K562 (cell line): ENCODE measurements around the gene BANK1. TPM values are rescaled to one million over a fixed set of nuclear protein-coding genes. Genes with fewer than 3 reads are reported as not detected.

ENCODE experiments used
- ATAC-seq: fragments of 200-7000 bp; cut with Tn5 transposase; 3 replicates; pipeline ENCODE4 v1.9.1; 2020; ENCODE audit warnings: moderate library complexity
- BruUV-seq: library from RNA; stranded (reverse); fragments of 400-500 nt; replicated peaks from 2 replicates; lab custom pipeline; 2021; lab: Mats Ljungman, UMichigan
- CTCF ChIA-PET: fragments of 300-600 bp; formaldehyde crosslinking; extraction: SDS; loops from one replicate; lab custom pipeline; 2021; ENCODE audit warnings: low intra/inter-chr PET ratio; lab: Yijun Ruan, JAX
- POLR2A ChIA-PET: fragments of 300-600, 350-650 bp; sonication (Branson Sonifier 250); formaldehyde crosslinking; extraction: SDS; loops from one replicate; lab custom pipeline; 2021; ENCODE audit warnings: antibody characterized with exemption, inconsistent platforms; lab: Yijun Ruan, JAX
- DNase-seq, 4 experiments: peaks; one replicate each; pipeline versions ENCODE4 v3.0.0 to v3.0.0-alpha.2; 2011 to 2018; ENCODE audit warnings: low spot score in 3 of 4, mixed read lengths in 3 of 4; ENCODE audit errors: extremely low read depth in 1 of 4
- FAIRE-seq: peaks from 2 replicates; lab custom pipeline; 2011; peaks lifted over from hg19 to GRCh38; lab: Jason Lieb, UNC
- H2AFZ ChIP-seq: 2 replicates; pipeline ENCODE4 v1.6.0; 2011; ENCODE audit warnings: low read depth, low read length, control low read depth, inconsistent platforms
- H3K27ac ChIP-seq: fragments of 200-600 bp; 3 replicates; pipeline ENCODE4 v1.8.0; 2011; ENCODE audit warnings: low read depth, mild to moderate bottlenecking, control low read depth, inconsistent platforms, low read length, moderate library complexity, mixed read lengths; ENCODE audit errors: extremely low read depth
- H3K27me3 ChIP-seq, 2 experiments: fragments of 300-600 bp in 1 of 2; 2 replicates in 1 of 2; 3 replicates in 1 of 2; pipeline versions ENCODE4 v1.6.0 to v1.8.0; 2011; ENCODE audit warnings: inconsistent platforms in 2 of 2, low read length in 2 of 2, mild to moderate bottlenecking in 1 of 2, mixed read lengths in 1 of 2, moderate library complexity in 1 of 2; ENCODE audit not compliant: control insufficient read depth in 2 of 2, insufficient read depth in 2 of 2
- H3K36me3 ChIP-seq: fragments of 300-600 bp; 3 replicates; pipeline ENCODE4 v1.8.0; 2011; ENCODE audit warnings: mild to moderate bottlenecking, low read length, inconsistent platforms; ENCODE audit not compliant: control insufficient read depth, insufficient read depth
- H3K4me1 ChIP-seq, 2 experiments: fragments of 200-600 bp in 1 of 2; replicated peaks in 1 of 2; 2 replicates in 1 of 2; 3 replicates in 1 of 2; pipeline versions ENCODE4 v1.5.1 to v1.8.0; 2011; ENCODE audit warnings: inconsistent platforms in 2 of 2, low read length in 2 of 2, mild to moderate bottlenecking in 1 of 2, mixed read lengths in 1 of 2, moderate library complexity in 1 of 2; ENCODE audit not compliant: control insufficient read depth in 2 of 2, insufficient read depth in 2 of 2
- H3K4me2 ChIP-seq: 2 replicates; pipeline ENCODE4 v1.6.1; 2011; ENCODE audit warnings: low read length, control low read depth, inconsistent platforms, mixed read lengths; ENCODE audit not compliant: insufficient read depth
- H3K4me3 ChIP-seq: fragments of 200-600 bp; sonication (generic), shearing (Covaris generic); 2 replicates; pipeline ENCODE4 v1.5.1; 2016; ENCODE audit warnings: control low read depth, inconsistent platforms
- H3K79me2 ChIP-seq: fragments of 200-600 bp; 3 replicates; pipeline ENCODE4 v1.8.0; 2011; ENCODE audit warnings: low read length, inconsistent platforms; ENCODE audit not compliant: control insufficient read depth, insufficient read depth
- H3K9ac ChIP-seq, 2 experiments: 2 replicates each; pipeline versions ENCODE4 v1.6.0 to v1.6.1; 2011; ENCODE audit warnings: low read depth in 2 of 2, low read length in 2 of 2, control low read depth in 1 of 2, inconsistent platforms in 1 of 2, mild to moderate bottlenecking in 1 of 2, mixed read lengths in 1 of 2; ENCODE audit not compliant: insufficient read depth in 1 of 2
- H3K9me1 ChIP-seq: one replicate; pipeline ENCODE4 v1.6.0; 2011; ENCODE audit warnings: inconsistent platforms, mild to moderate bottlenecking, low read length, moderate library complexity; ENCODE audit not compliant: control insufficient read depth, insufficient read depth
- H3K9me3 ChIP-seq: replicated peaks from 2 replicates; pipeline ENCODE4 v1.5.1; 2011; ENCODE audit warnings: low read depth, low read length, inconsistent platforms; ENCODE audit not compliant: control insufficient read depth, insufficient read depth
- H4K20me1 ChIP-seq: replicated peaks from 2 replicates; pipeline ENCODE4 v1.6.1; 2011; ENCODE audit warnings: low read length, inconsistent platforms, mixed read lengths; ENCODE audit not compliant: control insufficient read depth, insufficient read depth
- ARID3B ChIP-seq: fragments of 250-450 bp; sonication (Bioruptor Pico); IDR thresholded peaks from 2 replicates; pipeline ENCODE4 v1.4.0; 2020; ENCODE audit warnings: borderline replicate concordance
- BRD9 ChIP-seq: fragments of 450-650 bp; IDR thresholded peaks from 2 replicates; pipeline ENCODE4 v1.6.1; 2018; ENCODE audit warnings: low read depth; ENCODE audit not compliant: partially characterized antibody
- CXXC5 ChIP-seq: fragments of 250-450 bp; sonication (Bioruptor Pico); IDR thresholded peaks from 2 replicates; pipeline ENCODE4 v1.8.0; 2022; ENCODE audit warnings: inconsistent platforms, mild to moderate bottlenecking, moderate library complexity
- EZH2 ChIP-seq: IDR thresholded peaks from 2 replicates; pipeline ENCODE4 v1.6.1; 2012; ENCODE audit warnings: low read depth, mild to moderate bottlenecking, inconsistent platforms, low read length, borderline replicate concordance
- HCFC1 ChIP-seq: IDR thresholded peaks from 2 replicates; pipeline ENCODE4 v1.6.1; 2012; ENCODE audit warnings: low read depth, low read length, improper control_type of control experiment
- HNRNPH1 ChIP-seq: fragments of 200-400 bp; formaldehyde crosslinking; optimal IDR thresholded peaks from 2 replicates; pipeline ENCODE3; 2017; ENCODE audit warnings: low read depth, mild to moderate bottlenecking, low read length, moderate library complexity
- PCBP1 ChIP-seq: fragments of 200-400 bp; formaldehyde crosslinking; IDR thresholded peaks from 2 replicates; pipeline ENCODE4 v1.6.1; 2018; ENCODE audit warnings: mild to moderate bottlenecking, low read depth, low read length; ENCODE audit not compliant: poor library complexity, severe bottlenecking
- POLR2B ChIP-seq: fragments of 450-650 bp; IDR thresholded peaks from 2 replicates; pipeline ENCODE4 v1.6.1; 2018; ENCODE audit warnings: low read depth; ENCODE audit not compliant: partially characterized antibody
- PRPF4 ChIP-seq: fragments of 200-400 bp; formaldehyde crosslinking; IDR thresholded peaks from one replicate; pipeline ENCODE4 v1.6.1; 2017; ENCODE audit warnings: low read length, low read depth, mild to moderate bottlenecking; ENCODE audit not compliant: insufficient read depth, poor library complexity, severe bottlenecking
- RBM14 ChIP-seq: fragments of 200-400 bp; formaldehyde crosslinking; IDR thresholded peaks from 2 replicates; pipeline ENCODE4 v1.6.1; 2018; ENCODE audit warnings: low read depth, mild to moderate bottlenecking, low read length, moderate library complexity, borderline replicate concordance; ENCODE audit not compliant: insufficient read depth
- RBM15 ChIP-seq: fragments of 200-400 bp; formaldehyde crosslinking; IDR thresholded peaks from 2 replicates; pipeline ENCODE4 v1.6.1; 2018; ENCODE audit warnings: mild to moderate bottlenecking, low read length, moderate library complexity; ENCODE audit not compliant: insufficient read depth
- TFAP4 ChIP-seq: sonication (generic); formaldehyde crosslinking; IDR thresholded peaks from 2 replicates; pipeline ENCODE4 v1.8.0; 2022; ENCODE audit warnings: missing genetic modification reagents, mild to moderate bottlenecking, moderate library complexity, borderline replicate concordance
- TRIM28 ChIP-seq: fragments of 450-650 bp; IDR thresholded peaks from 2 replicates; pipeline ENCODE4 v1.6.1; 2017
- ZC3H4 ChIP-seq: sonication (generic); formaldehyde crosslinking; IDR thresholded peaks from 2 replicates; pipeline ENCODE4 v1.9.0; 2021; ENCODE audit warnings: missing genetic modification reagents, borderline replicate concordance
- ZNF282 ChIP-seq: sonication (generic); formaldehyde crosslinking; IDR thresholded peaks from 2 replicates; pipeline ENCODE4 v1.8.1; 2023; ENCODE audit warnings: missing genetic modification reagents
- ZNF431 ChIP-seq: sonication (generic); formaldehyde crosslinking; IDR thresholded peaks from 2 replicates; pipeline ENCODE4 v1.8.0; 2022; ENCODE audit warnings: mild to moderate bottlenecking, missing genetic modification reagents
- WGBS: fragments of 100-300 bp; shearing (Covaris generic); methylation state at CpG from one replicate; pipeline ENCODE4 v1.1.6; 2016; ENCODE audit warnings: low coverage, mixed read lengths; ENCODE audit not compliant: insufficient coverage; ENCODE audit errors: missing lambda C conversion rate; 5-methylcytosine and 5-hydroxymethylcytosine counted together
- in situ Hi-C: fragments of 300-500 bp; cut with MboI; formaldehyde crosslinking; loops from 4 replicates; pipeline ENCODE4 v1.15.0; 2018; ENCODE audit warnings: inconsistent platforms, mixed read lengths
- intact Hi-C: fragments of 100-400 bp; cut with micrococcal nuclease; formaldehyde crosslinking; loops from 2 replicates; pipeline ENCODE4 v1.14.2; 2022
- polyA plus RNA-seq, 8 experiments: library from polyadenylated mRNA; depleted of rRNA in 4 of 8; stranded (reverse) in 5 of 8; unstranded in 3 of 8; fragments of >200 nt; fragmentation: Nextera tagmentation in 2 of 8; fragmentation: Illumina TruSeq in 1 of 8; extraction: Ambion mirVana in 2 of 8; extraction: Trizol in 1 of 8; gene quantifications; 2 replicates each; pipeline versions ENCODE4 v1.2.1 to v1.2.3, GENCODE V29; 2011 to 2014; ENCODE audit warnings: inconsistent platforms in 1 of 8, missing spikeins in 1 of 8
- total RNA-seq, 7 experiments: library from RNA; depleted of rRNA in 6 of 7; stranded (reverse); fragments of >200 nt in 6 of 7; fragmentation: Illumina TruSeq in 2 of 7; extraction: Trizol in 2 of 7; gene quantifications; 2 replicates each; pipeline versions ENCODE4 v1.2.1 to v1.2.3, GENCODE V29; 2011 to 2021; ENCODE audit warnings: low replicate concordance in 1 of 7
- TF ChIP-seq, protein P1 (sequence below): IDR thresholded peaks from 2 replicates; pipeline ENCODE4 v1.6.1; 2012; ENCODE audit warnings: low read depth, low read length, improper control_type of control experiment, borderline replicate concordance
- TF ChIP-seq, protein P2 (sequence below): fragments of 450-650 bp; formaldehyde crosslinking; IDR thresholded peaks from 2 replicates; pipeline ENCODE4 v1.4.0; 2020; ENCODE audit warnings: mild to moderate bottlenecking, moderate library complexity

Gene BANK1
- total and polyA plus RNA-seq, 9 of the 15 experiments (the other 6 are each of a cell fraction or from before 2014, with no cell fraction given): not detected

GRCh38 chr4:101818362-101818761, 27.8 kb downstream of the BANK1 start:
- Histone ChIP-seq H3K36me3 (no peaks in the 10 kb centered on the region), H3K4me2 (no peak overlapping the region), H3K9ac (no peak overlapping the region), H3K27ac (no peak overlapping the region), H3K9me3 (no peaks in the 10 kb centered on the region), H2AFZ (no peak overlapping the region), H3K4me3 (no peak overlapping the region), H3K4me1 (no peaks in the 10 kb centered on the region), H3K9me1 (no peaks in the 10 kb centered on the region), H3K79me2 (no peaks in the 10 kb centered on the region), H3K27me3 (no peaks in the 10 kb centered on the region), H4K20me1 (no peaks in the 10 kb centered on the region)
- POLR2A ChIA-PET: no interaction called here
- intact Hi-C loops: no loop called here
- in situ Hi-C loops: no loop called here
- no TSS peak for BruUV-seq
- ATAC-seq (no peak), FAIRE-seq (no peak), DNase-seq (no peak)
- 0% methylated on average over 2 of the region's 2 CpGs for WGBS
- CTCF ChIA-PET: no interaction called here
- TF ChIP-seq ZC3H4 (CRISPR knock-in tag) (no peak), TFAP4 (CRISPR knock-in tag) (no peak), HCFC1 (no peak), ZNF282 (CRISPR knock-in tag) (no peak), PCBP1 (no peak), BRD9 (no peak), ZNF431 (no peak), HNRNPH1 (no peak), POLR2B (no peak), TRIM28 (no peak), RBM14 (no peak), EZH2 (no peak), RBM15 (no peak), ARID3B (no peak), PRPF4 (no peak), CXXC5 (CRISPR knock-in tag) (no peak)
- TF ChIP-seq, protein P1, sequence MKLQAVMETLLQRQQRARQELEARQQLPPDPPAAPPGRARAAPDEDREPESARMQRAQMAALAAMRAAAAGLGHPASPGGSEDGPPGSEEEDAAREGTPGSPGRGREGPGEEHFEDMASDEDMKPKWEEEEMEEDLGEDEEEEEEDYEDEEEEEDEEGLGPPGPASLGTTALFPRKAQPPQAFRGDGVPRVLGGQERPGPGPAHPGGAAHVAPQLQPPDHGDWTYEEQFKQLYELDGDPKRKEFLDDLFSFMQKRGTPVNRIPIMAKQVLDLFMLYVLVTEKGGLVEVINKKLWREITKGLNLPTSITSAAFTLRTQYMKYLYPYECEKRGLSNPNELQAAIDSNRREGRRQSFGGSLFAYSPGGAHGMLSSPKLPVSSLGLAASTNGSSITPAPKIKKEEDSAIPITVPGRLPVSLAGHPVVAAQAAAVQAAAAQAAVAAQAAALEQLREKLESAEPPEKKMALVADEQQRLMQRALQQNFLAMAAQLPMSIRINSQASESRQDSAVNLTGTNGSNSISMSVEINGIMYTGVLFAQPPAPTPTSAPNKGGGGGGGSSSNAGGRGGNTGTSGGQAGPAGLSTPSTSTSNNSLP: no peak
- TF ChIP-seq, protein P2, sequence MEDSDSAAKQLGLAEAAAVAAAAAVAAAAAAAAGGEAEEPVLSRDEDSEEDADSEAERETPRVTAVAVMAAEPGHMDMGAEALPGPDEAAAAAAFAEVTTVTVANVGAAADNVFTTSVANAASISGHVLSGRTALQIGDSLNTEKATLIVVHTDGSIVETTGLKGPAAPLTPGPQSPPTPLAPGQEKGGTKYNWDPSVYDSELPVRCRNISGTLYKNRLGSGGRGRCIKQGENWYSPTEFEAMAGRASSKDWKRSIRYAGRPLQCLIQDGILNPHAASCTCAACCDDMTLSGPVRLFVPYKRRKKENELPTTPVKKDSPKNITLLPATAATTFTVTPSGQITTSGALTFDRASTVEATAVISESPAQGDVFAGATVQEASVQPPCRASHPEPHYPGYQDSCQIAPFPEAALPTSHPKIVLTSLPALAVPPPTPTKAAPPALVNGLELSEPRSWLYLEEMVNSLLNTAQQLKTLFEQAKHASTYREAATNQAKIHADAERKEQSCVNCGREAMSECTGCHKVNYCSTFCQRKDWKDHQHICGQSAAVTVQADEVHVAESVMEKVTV: no peak
